ENCODE measurements around the gene EIF3B. TPM values are rescaled to one million over a fixed set of nuclear protein-coding genes. Genes with fewer than 3 reads are reported as not detected.

EIF3B gene
- polyA plus RNA-seq, 12 donors: 96.0 to 123 (median 108) TPM; not detected in 1

Other genes with a start within 250 kb of the EIF3B start
- 10 to 100 TPM in 11 of 12 donors, not detected in 1; 16.2 to 60.1 (median 22.4) TPM for gene MAD1L1, start 121.9 kb upstream of the EIF3B start, polyA plus RNA-seq (ENCODE audit: insufficient read length in 12 of 12)
- 10 to 100 TPM in 11 of 12 donors, not detected in 1; 19.4 to 32.7 (median 24.6) TPM for gene MRM2, start 112.6 kb upstream of the EIF3B start, polyA plus RNA-seq (ENCODE audit: insufficient read length in 12 of 12)
- 10 to 100 TPM in 10 of 12 donors, not detected in 2; 11.5 to 27.2 (median 17.1) TPM for gene NUDT1, start 112.6 kb upstream of the EIF3B start, polyA plus RNA-seq (ENCODE audit: insufficient read length in 12 of 12)
- gene SNX8, start 40.4 kb upstream of the EIF3B start, polyA plus RNA-seq (ENCODE audit: insufficient read length in 12 of 12): 10 to 100 TPM in 11 of 12 donors, not detected in 1; 14.1 to 40.2 (median 27.0) TPM
- gene CHST12, start 48.8 kb downstream of the EIF3B start, polyA plus RNA-seq (ENCODE audit: insufficient read length in 12 of 12): 10 to 100 TPM in 2 of 12 donors, 1 to 10 TPM in 8, not detected in 2; 6.6 to 15.7 (median 7.8) TPM
- not detected for gene GRIFIN, start 121.6 kb downstream of the EIF3B start, polyA plus RNA-seq (ENCODE audit: insufficient read length in 12 of 12)
- gene LFNG, start 164.9 kb downstream of the EIF3B start, polyA plus RNA-seq (ENCODE audit: insufficient read length in 12 of 12): 10 to 100 TPM in 11 of 12 donors, not detected in 1; 11.6 to 27.9 (median 18.4) TPM
- 10 to 100 TPM in 11 of 12 donors, not detected in 1; 14.1 to 39.6 (median 16.5) TPM for gene BRAT1, start 200.7 kb downstream of the EIF3B start, polyA plus RNA-seq (ENCODE audit: insufficient read length in 12 of 12)
- gene IQCE, start 204.2 kb downstream of the EIF3B start, polyA plus RNA-seq (ENCODE audit: insufficient read length in 12 of 12): 10 to 100 TPM in 3 of 12 donors, 1 to 10 TPM in 8, not detected in 1; 6.0 to 16.8 (median 7.4) TPM

Data from muscle of arm (tissue), 12 donors.